Measurements from ENCODE around the gene CRYBB2. TPM values are rescaled to one million over a fixed set of nuclear protein-coding genes. Genes with fewer than 3 reads are reported as not detected.
"Not testable (repeated sequence)": the region's sequence is repeated elsewhere in the genome, so short reads cannot be mapped to it uniquely, and the experiment has no call there.

CRYBB2 gene
- total RNA-seq, 2 experiments from 2014 or later = not detected

DNA sequence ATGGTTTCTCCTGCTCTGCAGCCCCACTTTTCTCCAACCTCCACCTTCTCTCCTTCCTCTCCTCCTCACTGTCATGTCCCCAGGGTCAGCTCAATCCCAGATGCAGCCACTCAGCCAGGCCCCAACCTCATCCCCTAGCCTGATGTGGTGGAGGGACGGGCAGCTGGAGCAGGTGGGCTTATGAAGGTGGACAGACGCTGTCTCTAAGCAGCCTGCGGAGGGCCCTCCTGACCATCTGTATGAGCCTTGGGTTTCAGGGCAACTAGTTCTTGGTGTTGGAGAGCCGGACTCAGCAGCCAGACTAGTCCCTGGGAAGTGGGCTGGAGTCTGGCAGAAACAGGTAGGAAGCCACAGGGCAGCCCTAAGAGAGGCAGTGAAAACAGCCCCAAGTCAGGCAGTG, 18.1 kb downstream of the CRYBB2 start:
- CTCF ChIA-PET = no interaction called here
- peaks cover 3% of the 10 kb centered on the region for H3K4me1 Mint-ChIP-seq (ENCODE audit: low read depth)
- no peak for ATAC-seq
- H3K4me3 Mint-ChIP-seq = no peak overlapping the region
- H3K9me3 Mint-ChIP-seq = no peaks in the 10 kb centered on the region
- H3K27me3 Mint-ChIP-seq = peaks cover 31% of the 10 kb centered on the region
- no peak for DNase-seq
- TF ChIP-seq, protein P1, sequence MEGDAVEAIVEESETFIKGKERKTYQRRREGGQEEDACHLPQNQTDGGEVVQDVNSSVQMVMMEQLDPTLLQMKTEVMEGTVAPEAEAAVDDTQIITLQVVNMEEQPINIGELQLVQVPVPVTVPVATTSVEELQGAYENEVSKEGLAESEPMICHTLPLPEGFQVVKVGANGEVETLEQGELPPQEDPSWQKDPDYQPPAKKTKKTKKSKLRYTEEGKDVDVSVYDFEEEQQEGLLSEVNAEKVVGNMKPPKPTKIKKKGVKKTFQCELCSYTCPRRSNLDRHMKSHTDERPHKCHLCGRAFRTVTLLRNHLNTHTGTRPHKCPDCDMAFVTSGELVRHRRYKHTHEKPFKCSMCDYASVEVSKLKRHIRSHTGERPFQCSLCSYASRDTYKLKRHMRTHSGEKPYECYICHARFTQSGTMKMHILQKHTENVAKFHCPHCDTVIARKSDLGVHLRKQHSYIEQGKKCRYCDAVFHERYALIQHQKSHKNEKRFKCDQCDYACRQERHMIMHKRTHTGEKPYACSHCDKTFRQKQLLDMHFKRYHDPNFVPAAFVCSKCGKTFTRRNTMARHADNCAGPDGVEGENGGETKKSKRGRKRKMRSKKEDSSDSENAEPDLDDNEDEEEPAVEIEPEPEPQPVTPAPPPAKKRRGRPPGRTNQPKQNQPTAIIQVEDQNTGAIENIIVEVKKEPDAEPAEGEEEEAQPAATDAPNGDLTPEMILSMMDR (IDR thresholded peaks at IDR 0.05) = no peak
- no peak overlapping the region for H3K27ac Mint-ChIP-seq
- intact Hi-C loops (cut with micrococcal nuclease) = loop anchor here (5.0 kb wide), 1 partner anchor 95 kb away; no protein-coding TSS in a partner anchor
- H3K36me3 Mint-ChIP-seq (ENCODE audit: low read depth) = no peaks in the 10 kb centered on the region
- POLR2A ChIA-PET = no interaction called here

DNA sequence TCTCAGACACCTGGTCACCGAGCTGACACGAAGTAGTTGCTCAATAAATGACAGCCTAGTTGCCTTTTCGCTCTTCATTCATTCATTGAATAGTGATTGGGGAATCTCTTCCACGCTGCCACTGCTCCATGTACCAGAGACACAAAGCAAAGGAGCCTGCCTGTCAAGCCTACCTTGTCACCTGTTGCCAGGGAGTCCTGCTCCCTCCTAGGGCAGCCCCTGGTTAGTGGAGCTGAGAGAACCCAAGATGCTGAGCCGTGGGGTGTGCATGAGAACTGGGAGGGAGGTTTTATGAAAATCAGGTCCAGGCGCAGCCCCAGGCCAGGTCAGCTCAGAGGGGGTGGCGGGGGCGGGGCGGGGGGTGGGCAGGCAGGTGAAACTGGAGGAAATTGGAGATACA, 18.6 kb downstream of the CRYBB2 start:
- DNase-seq; H3K36me3 Mint-ChIP-seq (ENCODE audit: low read depth); H3K4me3 Mint-ChIP-seq; H3K4me1 Mint-ChIP-seq (ENCODE audit: low read depth); H3K9me3 Mint-ChIP-seq; ATAC-seq; CTCF ChIA-PET; POLR2A ChIA-PET; H3K27ac Mint-ChIP-seq: not testable (repeated sequence)
- peaks cover 30% of the 10 kb centered on the region for H3K27me3 Mint-ChIP-seq
- intact Hi-C loops (cut with micrococcal nuclease) = loop anchor here (5.0 kb wide), 1 partner anchor 94 kb away; no protein-coding TSS in a partner anchor

DNA sequence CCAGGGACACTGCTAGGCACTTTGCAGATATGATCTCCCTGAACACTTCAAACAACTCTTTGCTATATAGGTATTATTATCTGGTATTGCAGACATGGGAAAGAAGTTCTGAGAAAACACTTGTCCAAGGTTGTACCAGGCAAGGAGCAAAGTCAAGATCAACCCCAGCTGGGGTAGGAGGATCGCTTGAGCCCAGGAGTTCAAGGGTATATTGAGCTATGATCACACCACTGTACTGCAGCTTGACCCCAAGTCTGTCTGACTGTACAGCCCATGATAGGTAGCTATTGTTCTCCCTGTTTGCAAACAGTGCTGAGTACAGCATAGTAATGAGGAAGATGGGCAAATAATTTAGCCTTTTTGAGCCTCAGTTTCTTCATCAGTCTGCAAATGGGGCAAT, 35.7 kb downstream of the CRYBB2 start:
- H3K27ac Mint-ChIP-seq; H3K4me1 Mint-ChIP-seq (ENCODE audit: low read depth); H3K4me3 Mint-ChIP-seq; H3K9me3 Mint-ChIP-seq; ATAC-seq; POLR2A ChIA-PET; intact Hi-C loops (cut with micrococcal nuclease); CTCF ChIA-PET; H3K27me3 Mint-ChIP-seq; H3K36me3 Mint-ChIP-seq (ENCODE audit: low read depth); DNase-seq: not testable (repeated sequence)

DNA sequence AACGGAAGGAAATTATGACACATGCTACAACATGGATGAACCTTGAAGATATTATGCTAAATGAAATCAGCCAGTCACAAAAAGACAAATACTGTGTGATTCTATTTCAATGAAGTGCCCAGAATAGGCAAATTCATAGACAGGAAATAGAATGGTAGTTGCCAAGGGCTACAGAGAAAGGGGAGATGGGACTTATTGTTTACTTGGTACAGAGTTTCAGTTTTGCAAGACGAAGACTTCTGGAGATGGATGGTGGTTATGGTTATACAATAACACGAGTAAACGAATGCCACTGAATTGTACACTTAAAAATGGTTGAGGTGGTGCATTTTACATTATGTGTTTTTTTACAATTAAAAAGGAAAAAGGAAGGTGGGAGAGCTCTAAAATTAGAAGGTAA, 48.1 kb downstream of the CRYBB2 start:
- H3K36me3 Mint-ChIP-seq (ENCODE audit: low read depth); ATAC-seq; POLR2A ChIA-PET; DNase-seq; intact Hi-C loops (cut with micrococcal nuclease); H3K4me3 Mint-ChIP-seq; H3K4me1 Mint-ChIP-seq (ENCODE audit: low read depth); H3K27me3 Mint-ChIP-seq; CTCF ChIA-PET; H3K27ac Mint-ChIP-seq: not testable (repeated sequence)
- H3K9me3 Mint-ChIP-seq = peaks cover 11% of the 10 kb centered on the region

DNA sequence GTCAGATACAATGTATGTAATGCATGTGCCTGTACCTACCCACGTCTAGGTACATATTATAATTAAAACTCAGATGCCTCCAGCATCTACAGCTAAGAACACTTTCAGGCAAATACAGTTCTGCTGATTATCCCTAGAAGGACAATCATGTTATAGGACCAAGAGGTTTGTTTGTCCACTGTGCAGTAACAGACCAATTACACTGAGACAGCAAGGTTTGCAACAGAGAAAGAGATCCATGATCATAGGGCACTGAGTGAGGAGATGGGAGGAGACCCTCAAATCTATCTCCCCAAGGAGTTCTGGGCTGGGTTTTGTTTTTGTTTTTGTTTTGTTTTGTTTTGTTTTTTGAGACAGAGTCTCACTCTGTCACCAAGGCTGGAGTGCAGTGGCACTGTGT, 49.5 kb downstream of the CRYBB2 start:
- ATAC-seq; DNase-seq; H3K4me1 Mint-ChIP-seq (ENCODE audit: low read depth); intact Hi-C loops (cut with micrococcal nuclease); H3K4me3 Mint-ChIP-seq; CTCF ChIA-PET; POLR2A ChIA-PET; H3K36me3 Mint-ChIP-seq (ENCODE audit: low read depth); H3K27me3 Mint-ChIP-seq; H3K27ac Mint-ChIP-seq: not testable (repeated sequence)
- peaks cover 11% of the 10 kb centered on the region for H3K9me3 Mint-ChIP-seq

DNA sequence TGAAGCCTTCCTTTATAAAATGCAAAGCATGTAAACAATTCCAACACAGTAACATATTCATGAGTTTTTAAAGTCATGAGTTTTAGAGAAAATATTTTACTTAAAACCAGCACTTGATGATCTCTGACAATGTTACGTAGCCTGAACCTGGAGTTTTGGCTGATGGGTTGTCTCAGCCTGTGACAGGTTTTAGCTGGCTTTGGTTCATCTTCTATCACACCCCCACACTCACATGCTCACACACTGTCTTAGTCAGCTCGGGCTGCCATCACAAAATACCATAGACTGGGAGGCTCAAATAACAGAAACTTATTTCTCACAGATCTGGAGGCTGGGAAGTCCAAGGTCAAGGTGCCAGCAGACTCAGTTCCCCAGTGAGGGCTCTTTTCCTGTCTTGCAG, 50.6 kb downstream of the CRYBB2 start:
- DNase-seq; H3K4me1 Mint-ChIP-seq (ENCODE audit: low read depth); CTCF ChIA-PET; ATAC-seq; H3K36me3 Mint-ChIP-seq (ENCODE audit: low read depth); H3K27ac Mint-ChIP-seq; H3K4me3 Mint-ChIP-seq; POLR2A ChIA-PET; intact Hi-C loops (cut with micrococcal nuclease): not testable (repeated sequence)
- Mint-ChIP-seq H3K9me3 (peaks cover 11% of the 10 kb centered on the region), H3K27me3 (peaks cover 13% of the 10 kb centered on the region)

DNA sequence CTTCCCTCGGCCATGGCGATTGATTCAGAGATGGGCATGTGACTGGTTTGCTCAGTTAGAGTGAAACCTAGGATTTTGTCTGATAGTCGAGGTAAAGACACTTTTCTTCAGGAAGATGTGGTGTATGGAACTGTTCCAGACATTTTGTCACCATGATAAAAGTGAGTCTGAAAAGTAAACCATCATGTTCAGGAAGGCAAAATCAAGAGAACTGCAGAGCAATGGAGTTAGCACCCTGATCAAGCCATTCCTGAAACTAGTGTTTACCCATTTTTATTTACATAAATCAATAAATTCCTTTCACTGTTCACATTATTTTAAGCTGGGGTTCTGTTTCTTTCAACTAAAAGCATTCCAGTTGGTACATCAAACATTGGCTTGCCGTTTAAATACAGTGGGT, 53.8 kb downstream of the CRYBB2 start:
- CTCF ChIA-PET; POLR2A ChIA-PET; H3K4me1 Mint-ChIP-seq (ENCODE audit: low read depth); H3K4me3 Mint-ChIP-seq; intact Hi-C loops (cut with micrococcal nuclease); H3K36me3 Mint-ChIP-seq (ENCODE audit: low read depth); DNase-seq; H3K9me3 Mint-ChIP-seq; ATAC-seq; H3K27ac Mint-ChIP-seq: not testable (repeated sequence)
- peaks cover 15% of the 10 kb centered on the region for H3K27me3 Mint-ChIP-seq

DNA sequence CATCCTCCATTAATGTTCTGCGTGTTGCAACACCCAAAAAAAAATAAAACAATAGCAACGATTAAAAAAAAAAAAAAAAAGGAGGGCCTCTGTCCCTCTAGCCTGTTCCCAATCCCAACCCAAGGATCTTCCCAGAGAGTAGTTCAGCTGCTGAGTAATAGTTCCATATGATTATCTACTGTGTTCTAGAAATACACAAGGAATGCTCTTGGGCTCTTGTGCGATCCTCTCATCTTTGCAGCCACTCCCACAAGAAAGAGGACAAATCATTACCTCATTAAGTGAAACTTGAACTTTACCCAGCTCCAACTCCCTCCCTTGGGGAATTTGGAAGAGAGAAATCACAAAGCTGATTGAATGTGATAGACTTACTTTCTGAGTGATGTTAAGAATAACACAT, 54.5 kb downstream of the CRYBB2 start:
- intact Hi-C loops (cut with micrococcal nuclease); H3K27ac Mint-ChIP-seq; H3K9me3 Mint-ChIP-seq; ATAC-seq; H3K4me3 Mint-ChIP-seq; DNase-seq; POLR2A ChIA-PET; CTCF ChIA-PET; H3K4me1 Mint-ChIP-seq (ENCODE audit: low read depth); H3K36me3 Mint-ChIP-seq (ENCODE audit: low read depth): not testable (repeated sequence)
- H3K27me3 Mint-ChIP-seq = peaks cover 13% of the 10 kb centered on the region

DNA sequence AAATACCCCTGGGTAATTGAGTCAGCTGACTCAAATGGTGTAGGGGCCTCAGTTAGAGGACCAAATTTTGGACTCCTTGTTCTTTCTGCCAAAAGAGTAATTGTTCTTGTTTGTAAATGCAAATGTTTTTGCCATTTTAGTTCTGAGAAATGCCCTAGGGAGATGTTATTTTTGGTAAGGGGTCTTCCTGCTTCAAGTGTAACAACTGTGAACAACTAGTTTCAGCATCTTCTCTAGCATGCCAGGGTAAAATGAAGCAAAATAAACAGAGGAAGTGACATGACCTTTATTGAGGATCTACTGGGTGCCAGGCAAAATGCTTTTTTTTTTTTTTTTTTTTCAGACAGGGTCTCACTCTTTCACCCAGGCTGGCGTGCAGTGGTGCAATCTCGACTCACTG, 60.7 kb downstream of the CRYBB2 start:
- POLR2A ChIA-PET = not testable (repeated sequence)

More for the DNA sequence above, 60.7 kb downstream of the CRYBB2 start:
- H3K4me3 Mint-ChIP-seq; H3K27ac Mint-ChIP-seq; H3K9me3 Mint-ChIP-seq; DNase-seq; CTCF ChIA-PET; ATAC-seq; H3K36me3 Mint-ChIP-seq (ENCODE audit: low read depth); intact Hi-C loops (cut with micrococcal nuclease): not testable (repeated sequence)
- Mint-ChIP-seq H3K4me1 (ENCODE audit: low read depth) (peaks cover 15% of the 10 kb centered on the region), H3K27me3 (peaks cover 48% of the 10 kb centered on the region)

Other genes with a start within 250 kb of the CRYBB2 start
- not detected for gene CRYBB3, start 19.8 kb upstream of the CRYBB2 start, total RNA-seq